ENCODE data around the gene TARS2. TPM values are rescaled to one million over a fixed set of nuclear protein-coding genes. Genes with fewer than 3 reads are reported as not detected.

TARS2 gene
- polyA plus RNA-seq, 2 of the 4 experiments (the other 2 are of a cell fraction), result 19.4 to 21.6 TPM

DNA sequence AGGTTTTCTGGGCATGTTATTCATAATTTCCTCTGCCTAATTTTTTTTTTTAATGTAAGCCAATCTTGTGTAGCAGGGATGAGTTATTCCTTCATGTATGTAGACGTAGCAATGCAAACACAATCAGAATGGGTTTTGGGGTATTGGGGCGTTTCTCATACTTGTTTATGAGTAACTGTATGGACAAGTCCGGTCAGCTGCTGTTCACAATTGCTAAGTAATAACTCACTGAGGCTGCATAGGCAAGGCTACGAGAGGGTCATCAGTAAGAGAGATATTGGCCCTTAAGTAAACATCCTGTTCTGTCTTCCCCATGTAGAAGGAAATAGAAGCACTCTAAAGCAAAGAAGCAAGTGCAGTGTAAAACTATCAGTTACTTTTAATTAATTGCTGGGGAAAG lies 9.5 kb upstream of the TARS2 start:
- ATAC-seq (peak; percentile 65), DNase-seq (ENCODE audit: low read depth in 1 of 2, low spot score in 1 of 2) (peak in 1 of 2 experiments; percentile 47), FAIRE-seq (no peak)
- CTCF ChIA-PET, result interaction anchor here (0.6 kb wide), 1 partner anchor 55 kb away, joined by 3 read pairs; no protein-coding TSS in a partner anchor
- 27% methylated on average over 4 of the region's 4 CpGs for WGBS (ENCODE audit: missing lambda C conversion rate)
- Histone ChIP-seq H3K4me3 (no peak overlapping the region), H3K4me2 (0 out of 3 replicates have a peak overlapping the region, but pooled peaks have one; percentile 4), H3K27ac (no peak overlapping the region), H3K4me1 (peaks cover 13% of the 10 kb centered on the region; the same call in 2 of the 3 replicates), H3K9me3 (no peaks in the 10 kb centered on the region)
- TF ChIP-seq HOXB13 (CRISPR knock-in tag; IDR thresholded peaks at IDR 0.05; ENCODE audit: low read depth), result no peak
- TF ChIP-seq RARB (CRISPR knock-in tag; IDR thresholded peaks at IDR 0.05), result no peak
- 0 out of 5 replicates have a peak, but pooled peaks of 1 of the 2 experiments have one; percentile 6 for TF ChIP-seq RAD21 (conservative IDR thresholded peaks at IDR 0.05 in 1 of 2, IDR thresholded peaks at IDR 0.05 in 1 of 2)
- no peak for TF ChIP-seq MYC (IDR thresholded peaks at IDR 0.05; ENCODE audit: borderline replicate concordance, low read length)
- POLR2A ChIA-PET, result no interaction called here

DNA sequence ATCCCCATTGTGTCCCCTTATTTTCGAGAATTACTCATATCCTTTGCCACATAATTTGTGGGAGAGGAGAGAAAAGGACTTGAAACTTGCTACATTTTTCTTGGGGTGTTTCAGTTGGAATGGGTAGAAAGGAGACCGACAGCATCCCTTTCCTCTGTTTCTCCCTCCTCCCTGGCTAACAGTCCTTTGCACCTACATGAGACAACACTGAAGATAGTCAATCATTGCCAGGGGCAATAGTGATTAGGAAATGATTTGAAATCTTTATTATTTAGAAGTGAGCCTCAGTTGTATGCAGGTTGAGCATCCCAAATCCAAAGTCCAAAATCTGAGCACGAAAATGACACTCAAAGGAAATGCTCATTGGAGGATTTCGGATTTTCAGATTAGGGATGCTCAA lies 7.8 kb upstream of the TARS2 start:
- Histone ChIP-seq H3K4me3 (no peak overlapping the region), H3K4me2 (no peak overlapping the region), H3K27ac (no peak overlapping the region), H3K4me1 (peaks cover 13% of the 10 kb centered on the region; the same call in 2 of the 3 replicates), H3K9me3 (no peaks in the 10 kb centered on the region)
- TF ChIP-seq CHD4 (IDR thresholded peaks at IDR 0.05; ENCODE audit: borderline replicate concordance), result no peak
- ATAC-seq (no peak), FAIRE-seq (no peak), DNase-seq (ENCODE audit: low read depth in 1 of 2, low spot score in 1 of 2) (no peak)
- WGBS (ENCODE audit: missing lambda C conversion rate), result 51% methylated on average over 4 of the region's 4 CpGs
- CTCF ChIA-PET, result no interaction called here
- POLR2A ChIA-PET, result interaction anchor here (1.1 kb wide), 1 partner anchor 118 kb away, joined by 6 read pairs; no protein-coding TSS in a partner anchor

DNA sequence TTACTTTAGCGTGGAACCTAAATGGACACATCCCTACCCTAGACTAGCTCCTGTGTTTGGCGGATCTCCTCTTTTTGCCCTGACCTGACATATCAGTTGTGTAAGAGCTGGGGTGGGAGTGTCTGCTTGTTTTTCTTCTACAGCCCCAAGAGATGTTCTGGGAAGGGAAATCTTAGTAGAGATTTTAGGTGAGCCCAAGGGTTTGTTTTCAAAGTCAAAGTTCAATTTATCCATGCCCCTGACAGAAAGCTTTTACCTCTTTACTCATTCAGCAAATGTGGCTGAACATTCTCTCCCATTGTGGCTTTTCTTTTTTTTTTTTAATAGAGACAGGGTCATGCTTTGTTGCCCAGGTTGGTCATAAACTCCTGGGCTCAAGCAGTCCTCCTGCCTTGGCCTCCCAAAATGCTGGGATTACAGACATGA lies 7.3 kb upstream of the TARS2 start:
- no peak for TF ChIP-seq ZSCAN20 (CRISPR knock-in tag; IDR thresholded peaks at IDR 0.05)
- no peak for TF ChIP-seq FOSB (CRISPR knock-in tag; IDR thresholded peaks at IDR 0.05)
- TF ChIP-seq TP53 (CRISPR knock-in tag; IDR thresholded peaks at IDR 0.05), result no peak
- no peak for TF ChIP-seq CBX2 (IDR thresholded peaks at IDR 0.05; ENCODE audit: borderline replicate concordance, low read depth)
- TF ChIP-seq SREBF2 (IDR thresholded peaks at IDR 0.05), result no peak
- no peak for TF ChIP-seq CHD2 (IDR thresholded peaks at IDR 0.05; ENCODE audit: low read length, partially characterized antibody)
- TF ChIP-seq, protein P1, sequence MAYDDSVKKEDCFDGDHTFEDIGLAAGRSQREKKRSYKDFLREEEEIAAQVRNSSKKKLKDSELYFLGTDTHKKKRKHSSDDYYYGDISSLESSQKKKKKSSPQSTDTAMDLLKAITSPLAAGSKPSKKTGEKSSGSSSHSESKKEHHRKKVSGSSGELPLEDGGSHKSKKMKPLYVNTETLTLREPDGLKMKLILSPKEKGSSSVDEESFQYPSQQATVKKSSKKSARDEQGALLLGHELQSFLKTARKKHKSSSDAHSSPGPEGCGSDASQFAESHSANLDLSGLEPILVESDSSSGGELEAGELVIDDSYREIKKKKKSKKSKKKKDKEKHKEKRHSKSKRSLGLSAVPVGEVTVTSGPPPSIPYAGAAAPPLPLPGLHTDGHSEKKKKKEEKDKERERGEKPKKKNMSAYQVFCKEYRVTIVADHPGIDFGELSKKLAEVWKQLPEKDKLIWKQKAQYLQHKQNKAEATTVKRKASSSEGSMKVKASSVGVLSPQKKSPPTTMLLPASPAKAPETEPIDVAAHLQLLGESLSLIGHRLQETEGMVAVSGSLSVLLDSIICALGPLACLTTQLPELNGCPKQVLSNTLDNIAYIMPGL (CRISPR knock-in tag; IDR thresholded peaks at IDR 0.05; ENCODE audit: borderline replicate concordance), result no peak
- no peak for TF ChIP-seq CBX8 (IDR thresholded peaks at IDR 0.05)
- TF ChIP-seq NFE2L2 (conservative IDR thresholded peaks at IDR 0.05; ENCODE audit: low read length), result no peak
- TF ChIP-seq CHD4 (IDR thresholded peaks at IDR 0.05; ENCODE audit: borderline replicate concordance), result no peak
- no peak for TF ChIP-seq EHMT2 (IDR thresholded peaks at IDR 0.05; ENCODE audit: low read depth)
- TF ChIP-seq, protein P2, sequence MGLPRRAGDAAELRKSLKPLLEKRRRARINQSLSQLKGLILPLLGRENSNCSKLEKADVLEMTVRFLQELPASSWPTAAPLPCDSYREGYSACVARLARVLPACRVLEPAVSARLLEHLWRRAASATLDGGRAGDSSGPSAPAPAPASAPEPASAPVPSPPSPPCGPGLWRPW (IDR thresholded peaks at IDR 0.05), result no peak
- TF ChIP-seq NR3C1 (IDR thresholded peaks at IDR 0.05), result no peak
- no peak for TF ChIP-seq POLR2AphosphoS2 (conservative IDR thresholded peaks at IDR 0.05; ENCODE audit: low read length)
- TF ChIP-seq, protein P3, sequence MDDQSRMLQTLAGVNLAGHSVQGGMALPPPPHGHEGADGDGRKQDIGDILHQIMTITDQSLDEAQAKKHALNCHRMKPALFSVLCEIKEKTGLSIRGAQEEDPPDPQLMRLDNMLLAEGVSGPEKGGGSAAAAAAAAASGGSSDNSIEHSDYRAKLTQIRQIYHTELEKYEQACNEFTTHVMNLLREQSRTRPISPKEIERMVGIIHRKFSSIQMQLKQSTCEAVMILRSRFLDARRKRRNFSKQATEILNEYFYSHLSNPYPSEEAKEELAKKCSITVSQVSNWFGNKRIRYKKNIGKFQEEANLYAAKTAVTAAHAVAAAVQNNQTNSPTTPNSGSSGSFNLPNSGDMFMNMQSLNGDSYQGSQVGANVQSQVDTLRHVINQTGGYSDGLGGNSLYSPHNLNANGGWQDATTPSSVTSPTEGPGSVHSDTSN (IDR thresholded peaks at IDR 0.05), result no peak
- no peak for TF ChIP-seq ZC3H11A (IDR thresholded peaks at IDR 0.05)
- ChIA-PET CTCF (interaction anchor here (0.6 kb wide), 1 partner anchor 11 kb away, joined by 3 read pairs; no protein-coding TSS in a partner anchor), POLR2A (interaction anchor here (1.1 kb wide), 1 partner anchor 119 kb away, joined by 6 read pairs; no protein-coding TSS in a partner anchor)
- ATAC-seq (no peak), FAIRE-seq (no peak), DNase-seq (ENCODE audit: low read depth in 1 of 2, low spot score in 1 of 2) (no peak)
- Histone ChIP-seq H3K27ac (no peak overlapping the region), H3K4me2 (no peak overlapping the region), H3K4me3 (no peak overlapping the region), H3K9me3 (no peaks in the 10 kb centered on the region), H3K4me1 (peaks cover 13% of the 10 kb centered on the region; the same call in 2 of the 3 replicates)
- WGBS (ENCODE audit: missing lambda C conversion rate), result 62% methylated on average over 2 of the region's 2 CpGs
